GM12872 (cell line): ENCODE data around the gene ATAD1.

Source experiments
- CTCF ChIP-seq: IDR thresholded peaks from 3 replicates; pipeline ENCODE4 v1.5.1; 2011; ENCODE audit warnings: low read depth, mild to moderate bottlenecking, low read length, moderate library complexity; ENCODE audit not compliant: insufficient read depth

Gene ATAD1

GRCh38 chr10:87849001-87849400 is 31.0 kb upstream of the ATAD1 start:
- TF ChIP-seq CTCF, result no peak

DNA sequence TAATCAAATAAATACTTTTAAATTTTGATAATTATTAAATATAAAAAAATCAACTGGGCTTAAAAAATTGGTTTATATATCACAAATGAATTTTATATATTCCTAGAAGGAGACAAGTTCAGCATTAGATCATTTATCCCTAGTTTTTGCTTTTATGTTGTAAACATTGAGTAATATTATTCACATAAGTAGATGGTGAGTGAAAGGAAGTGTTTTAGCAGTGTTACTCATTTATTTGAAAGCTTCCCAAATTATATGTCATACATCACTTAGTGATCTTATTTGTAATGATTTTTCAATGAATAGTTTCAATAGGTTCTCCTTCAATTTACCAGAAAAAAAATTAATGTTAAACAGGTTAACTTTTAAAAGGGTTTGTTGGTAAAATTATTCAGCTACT is 29.5 kb upstream of the ATAD1 start:
- no peak for TF ChIP-seq CTCF

DNA sequence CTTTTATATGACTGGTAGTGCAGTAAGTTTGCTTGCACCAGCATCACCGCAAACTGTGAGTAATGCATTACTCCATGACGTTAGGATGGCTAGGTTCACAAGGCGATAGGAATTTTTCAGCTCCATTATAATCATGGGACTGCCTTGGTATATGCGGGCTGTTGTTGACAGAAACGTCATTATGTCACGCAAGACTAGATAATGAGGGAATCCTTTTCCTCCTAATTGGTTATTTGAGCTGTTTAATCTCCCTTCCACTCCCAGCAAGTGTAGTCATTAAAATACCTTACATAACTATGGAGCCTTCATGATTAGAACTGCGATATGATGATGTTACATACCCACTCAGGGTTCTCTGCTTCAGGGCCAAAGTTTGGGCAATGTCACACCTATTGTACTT is 28.0 kb upstream of the ATAD1 start:
- no peak for TF ChIP-seq CTCF

GRCh38 chr10:87845624-87845998 is 27.6 kb upstream of the ATAD1 start:
- TF ChIP-seq CTCF, result no peak

- no peak for TF ChIP-seq CTCF
Observed at GRCh38 chr10:87844837-87845623, 27.0 kb upstream of the ATAD1 start.

DNA sequence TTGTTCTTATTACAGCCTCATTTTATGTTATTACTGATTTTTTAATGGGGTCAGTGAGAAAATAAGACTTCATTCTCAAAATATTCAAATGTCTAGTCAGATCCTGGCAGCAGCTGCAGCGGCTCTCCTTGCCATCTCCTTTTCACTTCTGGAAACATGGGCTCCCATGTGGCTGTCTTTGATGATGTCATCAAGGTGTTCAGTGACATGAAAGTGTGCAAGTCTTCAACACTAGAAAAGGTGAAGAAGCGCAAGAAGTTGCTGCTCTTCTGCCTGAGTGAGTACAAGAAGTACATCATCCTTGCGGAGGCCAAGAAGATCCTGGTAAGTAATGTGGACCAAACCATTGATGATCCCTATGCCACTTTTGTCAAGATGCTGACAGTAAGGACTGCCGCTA is 25.7 kb upstream of the ATAD1 start:
- no peak for TF ChIP-seq CTCF

GRCh38 chr10:87842776-87843497 is 24.9 kb upstream of the ATAD1 start:
- TF ChIP-seq CTCF, result no peak
